GM12875 (cell line): ENCODE measurements around the gene CENPP.

Experiments
- H3K4me3 ChIP-seq: one replicate; pipeline ENCODE4 v1.5.1; 2011; ENCODE audit warnings: low read depth, low read length, control low read depth
- TF ChIP-seq, protein P1 (sequence below): IDR thresholded peaks from 2 replicates; pipeline ENCODE4 v1.5.1; 2011; ENCODE audit warnings: low read depth, mild to moderate bottlenecking, control low read depth, inconsistent platforms, low read length, moderate library complexity, borderline replicate concordance; ENCODE audit not compliant: insufficient read depth

The CENPP gene

DNA sequence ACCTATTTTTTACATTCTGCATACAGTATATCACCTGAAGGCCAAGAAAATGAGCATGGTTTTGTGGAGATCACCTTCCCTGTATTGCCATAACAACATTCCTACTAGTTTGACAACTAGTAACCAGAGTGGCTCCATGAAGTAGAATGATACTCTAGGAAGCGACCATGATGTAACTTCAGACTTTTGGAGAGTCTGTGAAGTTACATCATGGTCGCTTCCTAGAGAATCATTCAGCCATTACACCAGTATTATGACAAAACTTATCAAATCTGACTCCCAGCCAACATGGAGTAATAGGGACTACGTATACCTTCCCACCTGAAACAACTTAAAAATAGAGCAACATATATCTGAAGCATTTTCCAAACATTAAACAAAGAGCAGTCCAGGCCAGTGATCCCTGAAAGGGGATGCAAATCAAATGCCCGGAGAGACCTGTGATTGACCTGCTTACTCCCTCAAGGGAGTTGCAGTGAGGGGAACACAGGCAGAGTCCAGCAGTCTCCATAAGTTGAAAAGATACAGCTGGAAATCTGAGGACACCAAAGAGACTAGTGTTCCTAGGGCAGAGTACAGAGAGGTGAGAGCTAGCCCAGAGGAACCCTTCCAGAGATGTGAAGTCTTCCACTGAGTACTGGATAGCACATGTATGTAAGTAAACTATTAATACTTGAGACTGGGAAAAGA lies 202.2 kb downstream of the CENPP start:
- no peak overlapping the region for H3K4me3 ChIP-seq
- TF ChIP-seq, protein P1, sequence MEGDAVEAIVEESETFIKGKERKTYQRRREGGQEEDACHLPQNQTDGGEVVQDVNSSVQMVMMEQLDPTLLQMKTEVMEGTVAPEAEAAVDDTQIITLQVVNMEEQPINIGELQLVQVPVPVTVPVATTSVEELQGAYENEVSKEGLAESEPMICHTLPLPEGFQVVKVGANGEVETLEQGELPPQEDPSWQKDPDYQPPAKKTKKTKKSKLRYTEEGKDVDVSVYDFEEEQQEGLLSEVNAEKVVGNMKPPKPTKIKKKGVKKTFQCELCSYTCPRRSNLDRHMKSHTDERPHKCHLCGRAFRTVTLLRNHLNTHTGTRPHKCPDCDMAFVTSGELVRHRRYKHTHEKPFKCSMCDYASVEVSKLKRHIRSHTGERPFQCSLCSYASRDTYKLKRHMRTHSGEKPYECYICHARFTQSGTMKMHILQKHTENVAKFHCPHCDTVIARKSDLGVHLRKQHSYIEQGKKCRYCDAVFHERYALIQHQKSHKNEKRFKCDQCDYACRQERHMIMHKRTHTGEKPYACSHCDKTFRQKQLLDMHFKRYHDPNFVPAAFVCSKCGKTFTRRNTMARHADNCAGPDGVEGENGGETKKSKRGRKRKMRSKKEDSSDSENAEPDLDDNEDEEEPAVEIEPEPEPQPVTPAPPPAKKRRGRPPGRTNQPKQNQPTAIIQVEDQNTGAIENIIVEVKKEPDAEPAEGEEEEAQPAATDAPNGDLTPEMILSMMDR: no peak

DNA sequence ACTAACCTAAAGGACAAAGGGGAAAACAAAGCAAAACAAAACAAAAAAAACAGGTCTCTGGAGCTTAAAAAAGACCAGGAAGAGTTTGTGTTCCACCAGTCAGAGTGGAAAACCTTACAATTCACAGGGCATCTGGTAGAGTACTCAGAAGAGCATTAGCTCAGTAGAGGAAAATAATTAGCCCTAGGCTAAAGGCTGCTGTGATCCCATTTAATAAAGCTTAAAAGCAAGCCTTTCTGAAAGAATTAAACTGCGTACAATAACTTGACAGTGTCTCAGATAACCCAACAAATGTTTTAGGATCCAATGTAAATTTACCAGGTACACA lies 202.7 kb downstream of the CENPP start:
- H3K4me3 ChIP-seq: no peak overlapping the region
- TF ChIP-seq, protein P1: no peak

DNA sequence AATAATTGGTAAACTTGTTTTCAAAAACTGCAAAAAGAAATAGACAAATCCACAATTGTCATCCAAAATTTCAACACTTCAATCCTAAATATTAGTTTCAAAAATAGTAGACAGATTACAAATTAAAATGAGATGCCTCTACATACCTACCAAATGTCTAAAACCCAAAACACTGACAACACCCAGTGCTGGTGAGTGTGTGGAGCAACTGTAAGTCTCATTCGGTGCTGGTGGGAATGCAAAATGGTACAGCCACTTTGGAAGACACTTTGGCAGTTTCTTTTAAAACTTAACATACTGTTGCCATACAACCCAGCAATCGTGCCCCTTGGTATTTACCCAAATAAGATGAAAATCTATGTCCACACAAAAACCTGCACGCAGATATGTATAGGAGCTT lies 203.4 kb downstream of the CENPP start:
- TF ChIP-seq, protein P1: no peak

DNA sequence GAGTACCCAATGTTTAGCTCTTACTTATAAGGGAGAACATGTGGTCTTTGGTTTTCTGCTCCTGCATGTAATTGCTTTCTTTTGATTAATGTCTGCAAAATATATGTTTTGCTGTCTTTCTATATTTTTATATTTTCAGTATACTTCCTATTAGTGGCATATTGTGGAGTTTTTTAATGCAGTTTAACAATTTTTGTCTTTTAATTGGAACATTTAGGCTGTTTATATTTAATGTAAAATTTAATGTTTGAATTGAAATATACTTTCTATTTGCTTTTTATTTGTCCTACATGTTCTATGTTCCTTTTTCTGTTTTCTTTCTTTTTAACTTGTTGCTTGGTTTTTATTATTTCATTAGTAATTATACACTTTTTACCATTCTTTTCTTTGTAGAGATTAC lies 205.1 kb downstream of the CENPP start:
- TF ChIP-seq, protein P1: no peak
- H3K4me3 ChIP-seq: no peak overlapping the region

More for the DNA sequence above, 203.4 kb downstream of the CENPP start:
- H3K4me3 ChIP-seq: no peak overlapping the region

DNA sequence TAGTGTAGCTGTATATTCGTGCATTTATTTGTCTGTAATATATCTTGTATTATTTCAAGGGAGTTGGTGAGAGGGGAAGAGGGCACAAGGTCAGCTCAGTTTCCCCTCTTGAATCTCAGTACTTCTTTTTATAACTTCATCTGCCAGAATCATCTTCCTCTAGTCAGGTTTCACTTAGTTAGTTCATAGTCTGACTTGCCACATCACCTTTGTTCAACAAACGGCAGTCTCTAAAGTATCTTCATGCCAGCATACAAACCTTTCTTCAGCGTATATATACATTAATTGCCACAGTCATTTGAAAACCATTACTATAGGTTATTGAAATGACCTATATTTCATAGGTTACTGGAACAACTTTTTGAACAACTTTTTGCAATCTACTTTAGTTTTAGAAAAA lies 208.5 kb downstream of the CENPP start:
- H3K4me3 ChIP-seq: peak overlapping the region; percentile 11
- TF ChIP-seq, protein P1: no peak

DNA sequence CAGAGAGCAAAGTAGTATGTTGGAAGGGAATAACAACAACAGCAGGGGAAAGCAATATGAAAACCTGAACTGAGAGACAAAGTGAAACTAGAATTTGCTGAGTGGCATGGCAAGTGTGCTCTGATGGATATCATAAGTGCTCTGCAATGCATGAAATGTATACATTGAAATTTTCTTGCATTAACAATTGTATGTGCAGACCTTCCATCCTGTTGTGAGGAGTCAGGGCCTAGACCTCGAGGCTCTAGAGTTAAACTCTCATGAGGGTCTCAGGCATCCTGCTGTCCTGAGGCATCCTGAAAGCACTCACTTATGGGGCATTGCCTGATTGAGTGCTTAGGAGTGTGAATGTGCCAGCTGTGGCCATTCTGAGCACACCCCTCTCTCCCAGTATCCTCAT lies 208.9 kb downstream of the CENPP start:
- TF ChIP-seq, protein P1: no peak
- peak overlapping the region; percentile 24 for H3K4me3 ChIP-seq
